Common myeloid progenitor, CD34-positive (primary cell): Measurements from ENCODE around the gene SPATA32.

Experiments used
- CTCF ChIA-PET: fragments of 350-600 bp; sonication (Branson Sonifier 250); formaldehyde crosslinking; loops from one replicate; lab custom pipeline; 2021; ENCODE audit warnings: antibody characterized with exemption; lab: Charles Lee
- POLR2A ChIA-PET: fragments of 350-600 bp; sonication (Branson Sonifier 250); formaldehyde crosslinking; loops from one replicate; lab custom pipeline; 2021; ENCODE audit warnings: antibody characterized with exemption; lab: Charles Lee
- DNase-seq, 3 donors: peaks; one replicate each; pipeline versions ENCODE4 v3.0.0 to v3.0.0-alpha.2; 2013
- H3K27ac ChIP-seq, 2 experiments: 1 replicate in 1 of 2; 2 replicates in 1 of 2; pipeline ENCODE4 v1.7.0; 2013; ENCODE audit warnings: inconsistent platforms in 2 of 2, low read length in 2 of 2, mild to moderate bottlenecking in 2 of 2, low read depth in 1 of 2, moderate library complexity in 1 of 2; ENCODE audit not compliant: severe bottlenecking in 2 of 2, insufficient read depth in 1 of 2, poor library complexity in 1 of 2
- H3K27me3 ChIP-seq, 5 experiments: replicated peaks in 2 of 5; 1 replicate in 3 of 5; 2 replicates in 2 of 5; pipeline versions ENCODE4 v1.6.1 to v1.7.0; 2013; ENCODE audit warnings: low read length in 4 of 5, mild to moderate bottlenecking in 2 of 5, moderate library complexity in 2 of 5, inconsistent platforms in 1 of 5; ENCODE audit not compliant: insufficient read depth in 5 of 5, control insufficient read depth in 4 of 5
- H3K36me3 ChIP-seq, 4 experiments: 1 replicate in 2 of 4; 2 replicates in 2 of 4; pipeline versions ENCODE4 v1.6.1 to v1.7.0; 2013; ENCODE audit warnings: low read length in 3 of 4, control low read depth in 1 of 4, mild to moderate bottlenecking in 1 of 4; ENCODE audit not compliant: control insufficient read depth in 4 of 4, insufficient read depth in 4 of 4
- H3K4me1 ChIP-seq, 4 experiments: 1 replicate in 3 of 4; 2 replicates in 1 of 4; pipeline versions ENCODE4 v1.6.1 to v1.7.1; 2013; ENCODE audit warnings: low read length in 3 of 4, mild to moderate bottlenecking in 3 of 4, control low read depth in 1 of 4, inconsistent platforms in 1 of 4, moderate library complexity in 1 of 4; ENCODE audit not compliant: control insufficient read depth in 4 of 4, insufficient read depth in 4 of 4; ENCODE audit errors: control extremely low read depth in 1 of 4
- H3K4me3 ChIP-seq, 7 experiments: 1 replicate in 4 of 7; 2 replicates in 3 of 7; pipeline versions ENCODE4 v1.5.1 to v1.7.0; 2013; ENCODE audit warnings: mild to moderate bottlenecking in 7 of 7, low read length in 6 of 7, moderate library complexity in 6 of 7, inconsistent platforms in 2 of 7, low read depth in 2 of 7, control low read depth in 1 of 7; ENCODE audit not compliant: insufficient read depth in 4 of 7, control insufficient read depth in 1 of 7; ENCODE audit errors: extremely low read depth in 1 of 7
- H3K9me3 ChIP-seq, 5 experiments: 1 replicate in 4 of 5; 2 replicates in 1 of 5; pipeline versions ENCODE4 v1.6.1 to v1.7.1; 2013; ENCODE audit warnings: low read length in 4 of 5, mild to moderate bottlenecking in 2 of 5, inconsistent platforms in 1 of 5, low read depth in 1 of 5, moderate library complexity in 1 of 5; ENCODE audit not compliant: control insufficient read depth in 4 of 5, insufficient read depth in 2 of 5; ENCODE audit errors: control extremely low read depth in 1 of 5
- whole genome bisulfite sequencing: methylation state at CpG from one replicate; pipeline ENCODE4 v1.1.5; 2013; ENCODE audit not compliant: insufficient coverage; 5-methylcytosine and 5-hydroxymethylcytosine counted together

Gene SPATA32

DNA sequence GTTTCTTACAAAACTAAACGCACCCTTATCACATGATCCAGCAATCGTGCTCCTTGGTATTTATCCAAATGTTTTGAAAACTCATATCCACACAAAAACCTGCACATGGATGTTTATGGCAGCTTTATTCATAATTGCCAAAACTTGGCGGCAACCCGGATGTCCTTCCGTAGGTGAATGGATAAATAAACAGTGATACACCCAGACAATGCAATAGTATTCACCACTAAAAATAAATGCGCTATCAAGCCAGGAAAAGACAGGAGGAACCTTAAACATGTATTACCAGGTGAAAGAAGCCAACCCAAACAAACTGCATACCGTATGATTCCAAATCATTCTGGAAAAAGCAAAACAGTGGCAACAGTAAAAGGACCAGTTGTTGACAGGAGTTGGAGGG lies 10.0 kb downstream of the SPATA32 start:
- WGBS: 93% methylated on average over 4 of the region's 7 CpGs
- DNase-seq: no peak
- peaks cover 0 to 36% (median 29%) of the 10 kb centered on the region in 4 experiments for H3K4me1 ChIP-seq
- H3K27ac ChIP-seq: no peak overlapping the region
- POLR2A ChIA-PET: no interaction called here
- peaks cover 0 to 10% (median 3%) of the 10 kb centered on the region in 4 experiments for H3K36me3 ChIP-seq
- H3K4me3 ChIP-seq: no peak overlapping the region
- no peaks in the 10 kb centered on the region for H3K9me3 ChIP-seq
- no peaks in the 10 kb centered on the region for H3K27me3 ChIP-seq
- CTCF ChIA-PET: no interaction called here

DNA sequence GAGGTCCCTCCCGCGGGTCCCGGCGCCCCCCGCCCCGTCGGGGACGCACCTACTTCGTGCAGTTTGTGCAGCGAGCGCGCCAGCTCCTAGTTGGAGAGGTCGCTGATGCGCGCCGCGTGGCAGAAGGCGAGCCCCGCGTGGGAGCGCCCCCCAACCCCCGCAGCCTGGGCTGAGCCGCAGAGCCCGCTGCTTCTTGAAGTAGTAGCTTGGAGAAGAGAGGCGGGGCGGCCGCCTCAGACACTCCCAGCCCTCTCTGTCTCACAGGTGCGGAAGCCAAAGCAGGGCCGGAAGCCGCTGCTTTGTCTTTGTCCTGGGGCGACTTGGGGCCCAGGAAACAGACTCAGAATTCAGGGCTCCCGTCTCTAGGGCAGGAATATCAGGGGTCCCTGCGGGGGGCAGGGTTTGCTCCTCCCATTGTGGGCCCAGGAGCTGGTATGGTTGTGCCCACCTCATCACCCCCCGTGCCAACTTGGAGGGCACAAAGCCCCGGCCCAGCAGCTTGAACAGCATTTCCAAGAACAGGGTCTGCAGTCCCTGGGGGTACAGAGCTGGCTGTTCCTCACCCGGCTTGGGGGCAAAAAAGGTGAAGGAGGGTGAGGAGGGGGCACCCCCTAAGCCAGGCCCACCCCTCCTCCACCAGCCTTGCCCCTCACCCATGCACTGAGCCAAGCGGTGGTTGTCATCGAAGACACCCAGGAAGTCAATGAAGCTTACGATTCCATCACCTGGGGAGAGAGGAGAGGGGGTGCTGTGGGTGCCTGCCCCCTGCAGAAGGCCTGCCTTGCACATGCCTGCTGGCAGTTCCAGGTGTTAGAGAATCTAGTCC lies 13.5 kb downstream of the SPATA32 start:
- WGBS: 6% methylated on average over 37 of the region's 39 CpGs
- H3K4me3 ChIP-seq: peak overlapping the region; percentile 36 to 75 (median 66)

DNA sequence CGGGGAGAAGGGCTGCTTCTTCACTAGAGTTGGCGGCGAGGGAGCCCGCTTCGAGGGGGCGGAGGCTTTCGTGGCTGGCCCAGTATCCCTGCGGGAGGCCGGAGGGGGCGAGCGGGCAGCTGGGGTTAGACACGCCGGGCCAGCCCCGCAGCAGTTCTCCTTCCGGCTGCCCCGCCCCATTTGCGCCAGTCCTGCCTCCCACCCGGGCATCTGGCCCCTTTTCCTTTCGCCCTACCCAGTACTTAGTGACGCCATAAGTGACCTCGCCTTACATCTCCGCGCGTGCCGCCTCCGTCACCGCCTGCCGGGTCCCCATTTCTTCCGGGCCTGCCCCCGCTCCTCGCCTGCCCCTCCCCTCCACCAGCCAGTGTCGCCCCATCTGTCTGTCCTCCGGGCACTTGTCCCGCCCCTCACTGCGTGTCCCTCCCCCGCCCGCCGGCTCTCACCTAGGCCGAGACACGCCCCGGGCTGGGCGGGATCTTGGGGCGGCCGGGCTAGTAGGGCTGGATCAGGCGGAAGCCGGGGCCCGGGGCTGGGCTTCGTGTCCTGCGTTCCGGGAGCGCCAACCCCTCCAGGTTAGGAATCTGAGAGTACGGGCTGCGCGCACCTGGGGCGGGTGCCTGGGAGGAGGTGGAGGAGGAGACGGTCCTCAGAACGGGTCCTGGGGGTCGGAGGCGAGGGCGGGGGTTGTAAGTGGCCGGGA lies 14.3 kb downstream of the SPATA32 start:
- H3K4me1 ChIP-seq: peaks cover 0 to 30% (median 25%) of the 10 kb centered on the region in 4 experiments
- ChIA-PET CTCF (interaction anchor here (0.6 to 5.7 kb wide), 12 partner anchors 9 to 112 kb away, joined by 3 to 34 read pairs (median 3); partner anchors contain the start of gene ACBD4), POLR2A (interaction anchor here (0.7 to 2.1 kb wide), 3 partner anchors 16 to 22 kb away, joined by 4 to 6 read pairs (median 4); no protein-coding TSS in a partner anchor)
- H3K36me3 ChIP-seq: peaks cover 8 to 53% (median 43%) of the 10 kb centered on the region in 4 experiments
- DNase-seq: peak; percentile 86 to 92 (median 89)
- H3K27me3 ChIP-seq: no peaks in the 10 kb centered on the region
- H3K9me3 ChIP-seq: no peaks in the 10 kb centered on the region
- WGBS: under 1% methylated on average over 41 of the region's 61 CpGs
- peak overlapping the region in 1 of 2 experiments; percentile 74 for H3K27ac ChIP-seq
- peak overlapping the region; percentile 36 to 75 (median 66) for H3K4me3 ChIP-seq

More for the DNA sequence above, 13.5 kb downstream of the SPATA32 start:
- Histone ChIP-seq H3K27me3 (no peaks in the 10 kb centered on the region), H3K27ac (peak overlapping the region in 1 of 2 experiments; percentile 74), H3K4me1 (peaks cover 0 to 33% (median 26%) of the 10 kb centered on the region in 4 experiments), H3K36me3 (peaks cover 6 to 45% (median 35%) of the 10 kb centered on the region in 4 experiments), H3K9me3 (no peaks in the 10 kb centered on the region)
- CTCF ChIA-PET: interaction anchor here (0.8 to 5.7 kb wide), 8 partner anchors 8 to 36 kb away, joined by 3 to 34 read pairs (median 4); no protein-coding TSS in a partner anchor
- peak in 2 of 3 donors; percentile 57 to 68 for DNase-seq
- POLR2A ChIA-PET: interaction anchor here (0.7 to 2.1 kb wide), 3 partner anchors 15 to 23 kb away, joined by 4 to 6 read pairs (median 4); no protein-coding TSS in a partner anchor

DNA sequence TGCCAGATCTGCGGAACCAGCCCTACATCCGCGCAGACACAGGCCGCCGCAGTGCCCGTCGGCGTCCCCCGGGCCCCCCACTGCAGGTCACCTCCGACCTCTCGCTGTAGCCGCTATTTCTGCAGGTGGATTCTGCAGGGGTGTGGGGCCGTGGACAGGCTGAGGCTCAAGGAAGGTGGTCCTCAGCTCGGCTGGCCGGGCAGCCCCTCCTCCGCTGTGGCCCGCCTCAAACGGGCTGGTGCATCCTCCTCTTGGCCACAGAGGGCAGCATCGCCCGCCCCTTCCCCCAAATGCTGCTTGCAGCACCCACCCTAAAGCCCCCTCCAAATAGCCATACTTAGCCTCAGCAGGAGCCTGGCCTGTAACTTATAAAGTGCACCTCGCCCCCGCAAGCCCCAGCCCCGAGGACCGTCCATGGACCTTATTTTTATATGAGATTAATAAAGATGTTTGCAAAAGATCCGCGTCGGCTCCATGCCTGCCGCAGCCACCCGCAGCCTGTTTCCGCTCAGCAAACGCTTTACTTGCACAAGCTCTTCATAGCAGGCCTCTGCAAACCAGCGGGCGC lies 14.9 kb downstream of the SPATA32 start:
- DNase-seq: peak in 2 of 3 donors; percentile 75 to 83
- Histone ChIP-seq H3K27ac (no peak overlapping the region), H3K4me3 (peak overlapping the region in 6 of 7 experiments; percentile 4 to 75 (median 66)), H3K9me3 (no peaks in the 10 kb centered on the region), H3K27me3 (no peaks in the 10 kb centered on the region), H3K36me3 (peaks cover 11 to 59% (median 49%) of the 10 kb centered on the region in 4 experiments), H3K4me1 (peaks cover 0 to 30% (median 25%) of the 10 kb centered on the region in 4 experiments)
- ChIA-PET CTCF (interaction anchor here (0.6 to 5.7 kb wide), 13 partner anchors 10 to 138 kb away, joined by 3 to 34 read pairs (median 3); partner anchors contain the start of genes ACBD4 and FMNL1), POLR2A (interaction anchor here (0.7 to 2.1 kb wide), 2 partner anchors 15 to 25 kb away, joined by 3 to 6 read pairs; no protein-coding TSS in a partner anchor)
- 58% methylated on average over 26 of the region's 33 CpGs for WGBS

DNA sequence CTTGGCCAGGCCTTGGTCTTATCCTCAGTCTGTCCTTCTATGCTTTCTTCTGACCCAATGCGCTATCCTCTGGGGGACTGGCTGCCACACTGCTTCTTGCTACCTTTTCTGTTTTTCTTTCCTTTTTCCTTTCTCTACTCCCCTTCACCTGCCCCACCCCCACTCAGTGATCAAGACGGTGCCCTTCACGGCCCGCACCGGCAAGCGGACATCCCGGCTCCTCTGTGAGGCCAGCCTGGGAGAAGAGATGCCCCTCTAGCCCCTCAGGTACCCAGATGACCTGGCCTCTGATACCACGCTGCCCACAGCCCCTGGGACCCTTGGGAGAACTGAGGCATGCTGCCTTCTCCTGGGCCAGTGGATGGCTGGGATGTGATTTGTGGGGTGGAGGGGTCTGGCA lies 15.6 kb downstream of the SPATA32 start:
- ChIA-PET POLR2A (interaction anchor here (0.7 kb wide), 1 partner anchor 24 kb away, joined by 3 read pairs; no protein-coding TSS in a partner anchor), CTCF (interaction anchor here (0.6 to 5.7 kb wide), 12 partner anchors 10 to 580 kb away, joined by 3 to 34 read pairs (median 3); partner anchors contain the start of genes ACBD4 and FMNL1)
- WGBS: 90% methylated on average over 7 of the region's 8 CpGs
- Histone ChIP-seq H3K4me3 (peak overlapping the region in 4 of 7 experiments; percentile 4 to 75 (median 50)), H3K9me3 (no peaks in the 10 kb centered on the region), H3K4me1 (peaks cover 0 to 30% (median 25%) of the 10 kb centered on the region in 4 experiments), H3K27me3 (no peaks in the 10 kb centered on the region), H3K36me3 (peaks cover 11 to 62% (median 51%) of the 10 kb centered on the region in 4 experiments), H3K27ac (no peak overlapping the region)
- DNase-seq: no peak
